ENCODE data around the gene CST1. TPM values are rescaled to one million over a fixed set of nuclear protein-coding genes. Genes with fewer than 3 reads are reported as not detected.
"Not testable (repeated sequence)": the region's sequence is repeated elsewhere in the genome, so short reads cannot be mapped to it uniquely, and the experiment has no call there.

The CST1 gene
- total RNA-seq, 1 donor from 2014 or later = not detected

DNA sequence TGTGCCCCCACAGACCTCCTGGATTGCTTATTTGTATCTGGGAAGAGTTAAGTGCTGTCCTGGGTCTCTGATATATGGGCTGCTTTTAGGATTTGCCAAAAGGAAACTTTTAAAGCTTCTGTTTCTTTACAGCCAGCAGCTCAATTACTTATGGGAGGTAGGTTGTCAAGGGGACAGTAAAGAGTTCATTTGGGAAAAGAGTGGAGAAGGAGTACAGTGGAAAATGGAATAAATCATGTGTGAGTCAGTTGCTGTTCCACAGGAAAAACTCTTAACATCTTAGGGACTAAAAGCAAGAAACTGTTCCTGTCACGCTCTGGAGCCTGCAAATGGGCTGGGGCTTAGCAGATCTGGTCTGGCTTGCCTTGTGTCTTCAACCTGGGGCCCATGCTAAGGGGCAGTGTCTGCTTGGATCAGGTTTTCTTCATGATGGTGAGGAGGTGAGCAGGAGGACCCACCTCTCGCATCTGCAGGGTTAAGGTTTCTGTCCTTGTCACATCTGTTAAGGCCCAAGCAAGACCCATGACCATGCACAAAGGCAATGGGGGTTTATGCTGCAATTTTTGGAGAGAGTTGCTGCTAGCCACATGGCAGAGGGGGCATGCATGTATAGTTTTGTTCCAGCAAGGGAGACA, 8.7 kb upstream of the CST1 start:
- no peak for DNase-seq (ENCODE audit: low read depth)
- H3K4me3 ChIP-seq (ENCODE audit: low read depth, low read length) = no peak overlapping the region
- no peaks in the 10 kb centered on the region for H3K36me3 ChIP-seq (ENCODE audit: control insufficient read depth, insufficient read depth, low read length)
- H3K27me3 ChIP-seq (ENCODE audit: control insufficient read depth, insufficient read depth, low read length) = no peaks in the 10 kb centered on the region
- no peak for TF ChIP-seq CTCF (IDR thresholded peaks at IDR 0.05; ENCODE audit: insufficient read depth, low read length, poor library complexity, severe bottlenecking)

DNA sequence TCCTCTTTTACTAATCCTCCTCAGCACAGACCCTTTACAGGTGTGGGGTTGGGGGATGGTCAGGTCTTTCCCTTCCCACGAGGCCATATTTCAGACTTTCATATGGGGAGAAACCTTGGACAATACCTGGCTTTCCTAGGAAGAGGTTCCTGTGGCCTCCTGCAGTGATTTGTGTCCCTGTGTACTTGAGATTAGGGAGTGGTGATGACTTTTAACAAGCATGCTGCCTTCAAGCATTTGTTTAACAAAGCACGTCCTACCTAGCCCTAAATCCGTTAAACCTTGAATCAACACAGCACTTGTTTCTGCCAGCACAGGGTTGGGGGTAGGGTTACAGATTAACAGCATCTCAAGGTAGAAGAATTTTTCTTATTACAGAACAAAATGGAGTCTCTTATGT, 6.1 kb upstream of the CST1 start:
- H3K4me3 ChIP-seq (ENCODE audit: low read depth, low read length); H3K36me3 ChIP-seq (ENCODE audit: control insufficient read depth, insufficient read depth, low read length); H3K27me3 ChIP-seq (ENCODE audit: control insufficient read depth, insufficient read depth, low read length); DNase-seq (ENCODE audit: low read depth): not testable (repeated sequence)

- H3K36me3 ChIP-seq (ENCODE audit: control insufficient read depth, insufficient read depth, low read length); H3K27me3 ChIP-seq (ENCODE audit: control insufficient read depth, insufficient read depth, low read length); H3K4me3 ChIP-seq (ENCODE audit: low read depth, low read length); DNase-seq (ENCODE audit: low read depth): not testable (repeated sequence)
These were observed 4.4 kb upstream of the CST1 start for GRCh38 chr20:23755131-23755611.

GRCh38 chr20:23754731-23755130, 4.0 kb upstream of the CST1 start:
- Histone ChIP-seq H3K4me3 (ENCODE audit: low read depth, low read length) (no peak overlapping the region), H3K36me3 (ENCODE audit: control insufficient read depth, insufficient read depth, low read length) (no peaks in the 10 kb centered on the region), H3K27me3 (ENCODE audit: control insufficient read depth, insufficient read depth, low read length) (no peaks in the 10 kb centered on the region)
- no peak for TF ChIP-seq CTCF (IDR thresholded peaks at IDR 0.05; ENCODE audit: insufficient read depth, low read length, poor library complexity, severe bottlenecking)
- DNase-seq (ENCODE audit: low read depth) = no peak

DNA sequence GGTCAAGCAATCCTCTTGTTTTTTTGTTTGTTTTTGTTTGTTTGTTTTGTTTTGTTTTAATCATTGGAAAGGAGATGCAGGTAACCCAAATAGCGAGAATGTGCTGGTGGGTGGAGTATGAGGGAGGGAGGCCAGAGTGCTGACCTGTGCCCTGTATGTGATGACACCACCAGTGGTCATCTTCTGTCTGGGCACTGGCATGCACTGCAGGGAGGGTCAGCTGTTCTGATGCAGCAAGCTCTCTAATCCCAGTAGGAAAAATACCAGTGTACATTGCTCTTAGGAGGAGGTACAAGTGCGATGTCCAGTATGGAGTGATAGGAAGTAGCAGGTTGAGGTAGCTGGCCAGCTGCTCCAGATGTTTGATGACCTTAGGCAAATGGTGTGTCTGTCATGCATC, 2.9 kb upstream of the CST1 start:
- no peak for DNase-seq (ENCODE audit: low read depth)
- H3K36me3 ChIP-seq (ENCODE audit: control insufficient read depth, insufficient read depth, low read length) = no peaks in the 10 kb centered on the region
- no peak overlapping the region for H3K4me3 ChIP-seq (ENCODE audit: low read depth, low read length)
- H3K27me3 ChIP-seq (ENCODE audit: control insufficient read depth, insufficient read depth, low read length) = no peaks in the 10 kb centered on the region
- TF ChIP-seq CTCF (IDR thresholded peaks at IDR 0.05; ENCODE audit: insufficient read depth, low read length, poor library complexity, severe bottlenecking) = no peak

GRCh38 chr20:23753194-23753548, 2.4 kb upstream of the CST1 start:
- DNase-seq (ENCODE audit: low read depth) = no peak
- H3K27me3 ChIP-seq (ENCODE audit: control insufficient read depth, insufficient read depth, low read length) = no peaks in the 10 kb centered on the region

More at GRCh38 chr20:23753194-23753548, 2.4 kb upstream of the CST1 start:
- no peak overlapping the region for H3K4me3 ChIP-seq (ENCODE audit: low read depth, low read length)
- no peak for TF ChIP-seq CTCF (IDR thresholded peaks at IDR 0.05; ENCODE audit: insufficient read depth, low read length, poor library complexity, severe bottlenecking)
- no peaks in the 10 kb centered on the region for H3K36me3 ChIP-seq (ENCODE audit: control insufficient read depth, insufficient read depth, low read length)

All from kidney epithelial cell (primary cell).